Tibial artery (tissue), 4 donors: ENCODE measurements around the gene CDR2.

Experiments used
- DNase-seq, 2 donors: peaks; one replicate each; pipeline ENCODE4 v3.0.0-alpha.2; 2019
- H3K27ac ChIP-seq, 2 donors: fragments of 200-600 bp; sonication (generic) in 1 of 2; 1 replicate in 1 of 2; 2 replicates in 1 of 2; pipeline ENCODE4 v1.5.1; 2018 to 2019; ENCODE audit warnings: mild to moderate bottlenecking in 1 of 2
- H3K27me3 ChIP-seq, 2 donors: fragments of 200-600 bp; sonication (generic) in 1 of 2; one replicate each; pipeline versions ENCODE4 v1.5.1 to v1.6.0; 2016 to 2019
- H3K36me3 ChIP-seq, 3 donors: fragments of 200-600 bp; sonication (generic) in 2 of 3; one replicate each; pipeline ENCODE4 v1.5.1; 2016 to 2019; ENCODE audit warnings: mild to moderate bottlenecking in 2 of 3
- H3K4me1 ChIP-seq, 4 donors: fragments of 200-600 bp; sonication (generic) in 2 of 4; 1 replicate in 3 of 4; 2 replicates in 1 of 4; pipeline ENCODE4 v1.5.1; 2016 to 2019
- H3K4me3 ChIP-seq, 2 donors: fragments of 200-600 bp; sonication (generic) in 1 of 2; 1 replicate in 1 of 2; 2 replicates in 1 of 2; pipeline ENCODE4 v1.5.1; 2018 to 2019; ENCODE audit warnings: mild to moderate bottlenecking in 2 of 2
- H3K9me3 ChIP-seq, 3 donors: fragments of 200-600 bp; sonication (generic) in 1 of 3; one replicate each; pipeline ENCODE4 v1.5.1; 2016 to 2019
- CTCF ChIP-seq, 2 experiments: fragments of 200-600 bp in 1 of 2; fragments of 450-650 bp in 1 of 2; IDR thresholded peaks; one replicate each; pipeline ENCODE4 v1.5.1; 2017 to 2019; ENCODE audit warnings: antibody characterized with exemption in 2 of 2, mild to moderate bottlenecking in 1 of 2, moderate library complexity in 1 of 2
- intact Hi-C: fragments of 100-400 bp; cut with DNase I; formaldehyde crosslinking; loops from one replicate; pipeline ENCODE4 v1.15.0; 2023; ENCODE audit warnings: low total_unique reads

CDR2 gene

GRCh38 chr16:22337849-22338635 lies 36.4 kb downstream of the CDR2 start:
- peaks cover 47 to 65% (median 51%) of the 10 kb centered on the region in 3 donors for H3K36me3 ChIP-seq
- no peak for DNase-seq

GRCh38 chr16:22337045-22337444 lies 37.4 kb downstream of the CDR2 start:
- H3K36me3 ChIP-seq: peaks cover 51 to 73% (median 57%) of the 10 kb centered on the region in 3 donors
- no peak for TF ChIP-seq CTCF (IDR thresholded peaks at IDR 0.05)
- H3K4me3 ChIP-seq: no peak overlapping the region
- H3K4me1 ChIP-seq: no peaks in the 10 kb centered on the region
- H3K9me3 ChIP-seq: peaks cover 3 to 34% (median 4%) of the 10 kb centered on the region in 3 donors
- intact Hi-C loops: no loop called here
- no peaks in the 10 kb centered on the region for H3K27me3 ChIP-seq
- no peak overlapping the region for H3K27ac ChIP-seq
- DNase-seq: no peak

More at GRCh38 chr16:22337849-22338635, 36.4 kb downstream of the CDR2 start:
- Histone ChIP-seq H3K9me3 (peaks cover 3 to 34% (median 4%) of the 10 kb centered on the region in 3 donors), H3K27ac (no peak overlapping the region), H3K4me1 (no peaks in the 10 kb centered on the region), H3K4me3 (no peak overlapping the region), H3K27me3 (no peaks in the 10 kb centered on the region)
- no peak for TF ChIP-seq CTCF (IDR thresholded peaks at IDR 0.05)
- intact Hi-C loops: no loop called here

- H3K9me3 ChIP-seq: peaks cover 3 to 34% (median 4%) of the 10 kb centered on the region in 3 donors
- peaks cover 55 to 75% (median 62%) of the 10 kb centered on the region in 3 donors for H3K36me3 ChIP-seq
- no peak overlapping the region for H3K27ac ChIP-seq
- no peak for DNase-seq
- H3K27me3 ChIP-seq: no peaks in the 10 kb centered on the region
- H3K4me3 ChIP-seq: no peak overlapping the region
- intact Hi-C loops: no loop called here
- no peak for TF ChIP-seq CTCF (IDR thresholded peaks at IDR 0.05)
- H3K4me1 ChIP-seq: no peaks in the 10 kb centered on the region
These were observed 37.8 kb downstream of the CDR2 start for GRCh38 chr16:22336581-22336980.

DNA sequence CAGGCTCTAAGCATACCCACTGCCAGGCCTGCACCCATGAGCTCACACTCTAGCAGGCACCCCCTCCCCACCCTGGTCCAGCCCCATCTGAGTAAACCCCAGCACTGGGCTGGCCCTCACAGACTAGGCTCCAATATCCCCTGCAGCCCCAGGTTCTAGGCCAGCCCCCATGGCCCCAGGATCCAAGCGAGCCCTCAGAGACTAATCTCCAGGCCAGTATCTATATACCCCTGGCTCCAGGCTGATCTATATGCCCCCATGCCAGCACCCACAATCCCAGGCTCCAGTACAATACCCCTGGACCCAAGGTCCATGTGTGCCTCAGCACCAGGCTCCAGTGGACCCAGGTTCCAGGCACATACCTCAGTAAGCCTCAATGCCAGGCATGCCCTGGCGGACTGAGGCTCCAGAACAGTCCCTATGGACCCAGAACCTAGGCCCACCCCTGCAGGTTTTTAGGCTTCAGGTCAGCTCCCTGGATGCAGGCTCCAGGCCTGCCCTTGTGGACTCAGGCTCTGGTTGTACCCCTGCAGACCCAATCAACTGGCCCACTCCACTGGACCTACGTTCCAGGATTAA lies 38.7 kb downstream of the CDR2 start:
- Histone ChIP-seq H3K4me1 (no peaks in the 10 kb centered on the region), H3K36me3 (peaks cover 58 to 70% (median 62%) of the 10 kb centered on the region in 3 donors), H3K9me3 (peaks cover 3 to 27% (median 4%) of the 10 kb centered on the region in 3 donors), H3K27ac (no peak overlapping the region), H3K4me3 (no peak overlapping the region), H3K27me3 (no peaks in the 10 kb centered on the region)
- intact Hi-C loops: no loop called here
- no peak for DNase-seq
- no peak for TF ChIP-seq CTCF (IDR thresholded peaks at IDR 0.05)

GRCh38 chr16:22333457-22333994 lies 40.9 kb downstream of the CDR2 start:
- Histone ChIP-seq H3K4me3 (no peak overlapping the region), H3K27me3 (no peaks in the 10 kb centered on the region), H3K4me1 (no peaks in the 10 kb centered on the region), H3K27ac (no peak overlapping the region), H3K9me3 (peaks cover 3 to 13% (median 4%) of the 10 kb centered on the region in 3 donors), H3K36me3 (peaks cover 58 to 80% (median 63%) of the 10 kb centered on the region in 3 donors)
- TF ChIP-seq CTCF (IDR thresholded peaks at IDR 0.05): no peak
- intact Hi-C loops: no loop called here
- DNase-seq: peak in 1 of 2 donors; percentile 54
